ENCODE data around the gene ZBED6. TPM values are rescaled to one million over a fixed set of nuclear protein-coding genes. Genes with fewer than 3 reads are reported as not detected.
"Not testable (repeated sequence)": the region's sequence is repeated elsewhere in the genome, so short reads cannot be mapped to it uniquely, and the experiment has no call there.

ZBED6 gene
- total RNA-seq, 2 experiments from 2014 or later: 12.2 to 32.1 TPM

GRCh38 chr1:203828002-203828401 is 32.6 kb downstream of the ZBED6 start:
- CTCF ChIA-PET (ENCODE audit: unreplicated experiment): no interaction called here
- BruUV-seq (replicated peaks): no TSS peak
- H3K36me3 ChIP-seq (ENCODE audit: insufficient read depth, low read length): peaks cover 97% of the 10 kb centered on the region

GRCh38 chr1:203828503-203828902 is 33.1 kb downstream of the ZBED6 start:
- POLR2A ChIA-PET: no interaction called here

More at GRCh38 chr1:203828002-203828401, 32.6 kb downstream of the ZBED6 start:
- Histone ChIP-seq H4K20me1 (ENCODE audit: insufficient read depth, low read length) (no peaks in the 10 kb centered on the region; the same call in 1 of the 2 replicates), H3K9me2 (ENCODE audit: insufficient read depth, low read length) (no peaks in the 10 kb centered on the region), H3K27ac (ENCODE audit: low read depth, low read length, poor library complexity, severe bottlenecking) (no peak overlapping the region), H3K4me1 (ENCODE audit: insufficient read depth, low read length, poor library complexity, severe bottlenecking) (no peaks in the 10 kb centered on the region), H3K4me3 (ENCODE audit: low read depth, low read length, poor library complexity, severe bottlenecking) (no peak overlapping the region), H3K79me2 (ENCODE audit: insufficient read depth, low read depth, low read length) (peaks cover 26% of the 10 kb centered on the region; the same call in 1 of the 2 replicates), H2AFZ (ENCODE audit: low read length) (no peak overlapping the region), H3K9me3 (ENCODE audit: low read length) (no peaks in the 10 kb centered on the region), H3K4me2 (ENCODE audit: low read length) (no peak overlapping the region)
- TF ChIP-seq EZH2phosphoT487 (IDR thresholded peaks at IDR 0.05; ENCODE audit: borderline replicate concordance, low read depth, low read length) (no peak), CTCF (conservative IDR thresholded peaks at IDR 0.05; ENCODE audit: low read length) (no peak)
- DNase-seq (ENCODE audit: low spot score): no peak
- POLR2A ChIA-PET: interaction anchor here (0.7 kb wide), 3 partner anchors 9 to 100 kb away, joined by 3 read pairs; no protein-coding TSS in a partner anchor
- intact Hi-C loops (cut with micrococcal nuclease; ENCODE audit: unreplicated experiment): no loop called here

GRCh38 chr1:203829247-203829646 is 33.8 kb downstream of the ZBED6 start:
- CTCF ChIA-PET (ENCODE audit: unreplicated experiment); H3K4me2 ChIP-seq (ENCODE audit: low read length); H3K9me3 ChIP-seq (ENCODE audit: low read length); H4K20me1 ChIP-seq (ENCODE audit: insufficient read depth, low read length); H3K9me2 ChIP-seq (ENCODE audit: insufficient read depth, low read length); BruUV-seq (replicated peaks); intact Hi-C loops (cut with micrococcal nuclease; ENCODE audit: unreplicated experiment); H3K4me1 ChIP-seq (ENCODE audit: insufficient read depth, low read length, poor library complexity, severe bottlenecking); DNase-seq (ENCODE audit: low spot score); H2AFZ ChIP-seq (ENCODE audit: low read length); H3K27ac ChIP-seq (ENCODE audit: low read depth, low read length, poor library complexity, severe bottlenecking); H3K4me3 ChIP-seq (ENCODE audit: low read depth, low read length, poor library complexity, severe bottlenecking): not testable (repeated sequence)
- Histone ChIP-seq H3K36me3 (ENCODE audit: insufficient read depth, low read length) (peaks cover 97% of the 10 kb centered on the region), H3K79me2 (ENCODE audit: insufficient read depth, low read depth, low read length) (peaks cover 18% of the 10 kb centered on the region; the same call in 1 of the 2 replicates)
- POLR2A ChIA-PET: interaction anchor here (1.0 to 1.2 kb wide), 2 partner anchors 11 to 41 kb away, joined by 3 read pairs; no protein-coding TSS in a partner anchor

More at GRCh38 chr1:203828503-203828902, 33.1 kb downstream of the ZBED6 start:
- Histone ChIP-seq H3K9me2 (ENCODE audit: insufficient read depth, low read length) (no peaks in the 10 kb centered on the region), H3K36me3 (ENCODE audit: insufficient read depth, low read length) (peaks cover 97% of the 10 kb centered on the region), H3K27ac (ENCODE audit: low read depth, low read length, poor library complexity, severe bottlenecking) (no peak overlapping the region), H3K79me2 (ENCODE audit: insufficient read depth, low read depth, low read length) (peaks cover 23% of the 10 kb centered on the region; the same call in 1 of the 2 replicates), H2AFZ (ENCODE audit: low read length) (no peak overlapping the region), H3K9me3 (ENCODE audit: low read length) (no peaks in the 10 kb centered on the region), H4K20me1 (ENCODE audit: insufficient read depth, low read length) (no peaks in the 10 kb centered on the region; the same call in 1 of the 2 replicates), H3K4me2 (ENCODE audit: low read length) (no peak overlapping the region), H3K4me1 (ENCODE audit: insufficient read depth, low read length, poor library complexity, severe bottlenecking) (no peaks in the 10 kb centered on the region), H3K4me3 (ENCODE audit: low read depth, low read length, poor library complexity, severe bottlenecking) (no peak overlapping the region)
- TF ChIP-seq EZH2phosphoT487 (IDR thresholded peaks at IDR 0.05; ENCODE audit: borderline replicate concordance, low read depth, low read length) (no peak), CTCF (conservative IDR thresholded peaks at IDR 0.05; ENCODE audit: low read length) (no peak)
- DNase-seq (ENCODE audit: low spot score): no peak
- CTCF ChIA-PET (ENCODE audit: unreplicated experiment): no interaction called here
- BruUV-seq (replicated peaks): no TSS peak
- intact Hi-C loops (cut with micrococcal nuclease; ENCODE audit: unreplicated experiment): no loop called here

Measured in OCI-LY7 (cell line).